Kidney tubule cell (primary cell): ENCODE data around the gene EBI3.
"Not testable (repeated sequence)": the region's sequence is repeated elsewhere in the genome, so short reads cannot be mapped to it uniquely, and the experiment has no call there.

ENCODE experiments used
- DNase-seq: peaks from one replicate; pipeline ENCODE4 v3.0.0-alpha.2; 2018; ENCODE audit warnings: low spot score

Gene EBI3

GRCh38 chr19:4278419-4279266 is 49.3 kb downstream of the EBI3 start, which contains the start of gene SHD:
SHD (plus strand) TSS chr19:4279266; CDS start chr19:4280064, 798 bp downstream.
- DNase-seq, result no peak

- no peak for DNase-seq
Measured at GRCh38 chr19:4279267-4279529, 49.9 kb downstream of the EBI3 start.

GRCh38 chr19:4279530-4280422 is 50.5 kb downstream of the EBI3 start:
- no peak for DNase-seq

- DNase-seq, result no peak
Measured at GRCh38 chr19:4284176-4284958, 55.0 kb downstream of the EBI3 start.

- no peak for DNase-seq
Measured at GRCh38 chr19:4284974-4285373, 55.7 kb downstream of the EBI3 start.

GRCh38 chr19:4286141-4286540 is 56.8 kb downstream of the EBI3 start:
- DNase-seq, result not testable (repeated sequence)
